ENCODE data around the gene LRRC8D. TPM values are rescaled to one million over a fixed set of nuclear protein-coding genes. Genes with fewer than 3 reads are reported as not detected.

The LRRC8D gene
- total and polyA plus RNA-seq, 2 experiments from 2014 or later: 23.6 to 48.8 TPM

DNA sequence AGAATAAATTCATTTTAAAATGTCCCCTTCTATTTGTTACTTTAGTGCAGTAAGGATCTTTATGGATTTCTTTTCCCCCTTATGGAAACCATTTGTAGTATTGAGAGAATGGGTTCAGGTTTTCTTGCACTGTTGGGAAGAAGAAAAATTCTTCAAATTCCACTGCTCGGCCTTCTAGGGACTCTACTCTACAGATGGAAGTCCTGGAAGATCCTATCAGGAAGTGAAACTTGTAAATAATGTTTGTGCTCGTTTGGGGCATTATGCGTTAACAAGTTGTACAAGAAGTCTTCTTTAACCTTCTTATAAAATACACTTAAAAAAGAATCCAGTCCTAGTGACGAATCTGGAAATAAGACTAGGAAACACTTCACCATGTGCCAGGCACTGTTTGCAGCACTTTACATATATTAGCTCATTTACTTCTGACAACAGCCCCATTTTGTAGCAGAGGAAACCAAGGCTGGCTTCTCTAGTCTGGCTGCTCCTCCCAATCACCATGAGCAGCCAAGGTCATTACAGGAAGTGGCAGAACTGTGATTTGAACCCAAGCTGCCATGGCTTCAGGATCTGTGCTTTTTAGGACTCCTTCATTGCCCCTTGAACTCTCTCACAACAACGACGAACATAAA lies 11.8 kb downstream of the LRRC8D start:
- Histone ChIP-seq H3K27me3 (ENCODE audit: insufficient read depth) (no peaks in the 10 kb centered on the region), H2AFZ (no peak overlapping the region), H3K36me3 (ENCODE audit: insufficient read depth) (no peaks in the 10 kb centered on the region), H4K20me1 (replicated peaks; ENCODE audit: insufficient read depth) (peaks cover 3% of the 10 kb centered on the region), H3K79me2 (replicated peaks; ENCODE audit: insufficient read depth) (peaks cover 89% of the 10 kb centered on the region), H3K27ac (ENCODE audit: low read depth) (peak overlapping the region; percentile 57), H3K9me2 (ENCODE audit: insufficient read depth) (no peaks in the 10 kb centered on the region), H3F3A (replicated peaks; ENCODE audit: low read depth) (no peaks in the 10 kb centered on the region), H3K4me3 (no peak overlapping the region), H3K4me1 (ENCODE audit: insufficient read depth) (peaks cover 65% of the 10 kb centered on the region), H3K4me2 (peak overlapping the region; percentile 46)
- Mint-ChIP-seq H3K9me3 (no peaks in the 10 kb centered on the region), H3K27ac (no peak overlapping the region), H3K4me3 (no peak overlapping the region; the same call in 2 of the 3 replicates), H3K4me1 (peaks cover 70% of the 10 kb centered on the region), H3K36me3 (ENCODE audit: low read depth) (peaks cover 5% of the 10 kb centered on the region; the same call in 2 of the 3 replicates), H3K27me3 (ENCODE audit: insufficient read depth, low read depth, poor library complexity) (peaks cover 2% of the 10 kb centered on the region)
- no peak for TF ChIP-seq NANOG (IDR thresholded peaks at IDR 0.05; ENCODE audit: borderline replicate concordance)
- no peak for TF ChIP-seq CTCF (conservative IDR thresholded peaks at IDR 0.05; ENCODE audit: low read depth in 2 of 2)
- TF ChIP-seq CREB1 (CRISPR knock-in tag; IDR thresholded peaks at IDR 0.05; ENCODE audit: low read depth): no peak
- TF ChIP-seq ETS1 (IDR thresholded peaks at IDR 0.05): no peak
- TF ChIP-seq ZNF331 (CRISPR knock-in tag; IDR thresholded peaks at IDR 0.05; ENCODE audit: low read depth): no peak
- no peak for TF ChIP-seq REST (IDR thresholded peaks at IDR 0.05; ENCODE audit: unreplicated experiment)
- TF ChIP-seq ZNF114 (CRISPR knock-in tag; IDR thresholded peaks at IDR 0.05): no peak
- TF ChIP-seq POLR2AphosphoS5 (IDR thresholded peaks at IDR 0.05; ENCODE audit: low read depth): no peak
- no peak for TF ChIP-seq ZNF462 (CRISPR knock-in tag; IDR thresholded peaks at IDR 0.05)
- no peak for TF ChIP-seq EZH2 (IDR thresholded peaks at IDR 0.05; ENCODE audit: low read depth, unreplicated experiment)
- TF ChIP-seq STAT1 (IDR thresholded peaks at IDR 0.05; ENCODE audit: unreplicated experiment): no peak
- ATAC-seq (peak; percentile 40), DNase-seq (ENCODE audit: low spot score) (peak; percentile 63)
